Stimulated activated memory B cell treated with anti-CD40 and anti-IgM and Interleukin-4, amounts not matched to agents 10 μg/mL and 1 μg/mL and 100 μg/mL, for 72 hours (primary cell): ENCODE data around the gene ROCK1.
"Not testable (repeated sequence)": the region's sequence is repeated elsewhere in the genome, so short reads cannot be mapped to it uniquely, and the experiment has no call there.

ENCODE experiments used
- ATAC-seq: fragments of 150-1000 bp; cut with Tn5 transposase; 2 replicates; pipeline ENCODE4 v1.10.0; 2021
- H3K27ac Mint-ChIP-seq: one replicate; pipeline ENCODE4 v1.8.0; 2022; ENCODE audit warnings: mild to moderate bottlenecking, mixed read lengths
- H3K27me3 Mint-ChIP-seq: one replicate; pipeline ENCODE4 v1.8.0; 2022; ENCODE audit warnings: mixed read lengths
- H3K36me3 Mint-ChIP-seq: one replicate; pipeline ENCODE4 v1.8.0; 2022; ENCODE audit warnings: mixed read lengths
- H3K4me1 Mint-ChIP-seq: one replicate; pipeline ENCODE4 v1.8.0; 2022; ENCODE audit warnings: mixed read lengths
- H3K4me3 Mint-ChIP-seq: one replicate; pipeline ENCODE4 v1.8.0; 2022; ENCODE audit warnings: mild to moderate bottlenecking, moderate library complexity, mixed read lengths
- H3K9me3 Mint-ChIP-seq: one replicate; pipeline ENCODE4 v1.8.0; 2022; ENCODE audit warnings: mixed read lengths

The ROCK1 gene

DNA sequence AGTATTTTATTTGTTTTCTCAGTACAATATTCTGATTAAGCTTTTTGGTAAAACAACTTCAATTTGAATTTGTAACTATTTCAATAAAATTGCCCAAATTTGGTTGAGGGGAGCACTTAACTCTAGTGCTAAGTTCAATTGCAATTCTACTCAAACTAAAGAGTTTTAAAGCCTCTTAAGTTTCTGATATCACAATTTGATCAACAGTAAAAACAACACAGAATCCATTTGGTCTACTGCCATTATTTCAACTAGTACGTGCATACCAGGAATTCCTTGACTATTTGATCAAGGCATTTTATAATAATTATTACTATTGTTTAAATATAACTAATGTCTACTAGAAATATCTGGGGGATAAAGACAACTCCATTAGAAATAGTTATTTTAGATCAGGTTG is 150.9 kb downstream of the ROCK1 start:
- Mint-ChIP-seq H3K27me3 (no peaks in the 10 kb centered on the region), H3K27ac (no peak overlapping the region), H3K4me1 (no peaks in the 10 kb centered on the region), H3K4me3 (no peak overlapping the region), H3K36me3 (peaks cover 50% of the 10 kb centered on the region), H3K9me3 (no peaks in the 10 kb centered on the region)
- no peak for ATAC-seq

- H3K4me1 Mint-ChIP-seq, H3K27me3 Mint-ChIP-seq, H3K27ac Mint-ChIP-seq, ATAC-seq, H3K4me3 Mint-ChIP-seq, H3K9me3 Mint-ChIP-seq: not testable (repeated sequence)
- H3K36me3 Mint-ChIP-seq, result peaks cover 25% of the 10 kb centered on the region
Measured at GRCh38 chr18:20950827-20951226, 160.8 kb downstream of the ROCK1 start.
